Measurements from ENCODE around the gene TNFRSF17. TPM values are rescaled to one million over a fixed set of nuclear protein-coding genes. Genes with fewer than 3 reads are reported as not detected.

The TNFRSF17 gene
- total and polyA plus RNA-seq, 10 of the 15 experiments (the other 5 are each of a cell fraction or from before 2014, with no cell fraction given), result 106 to 461 (median 179) TPM

GRCh38 chr16:11956558-11956957, 8.5 kb upstream of the TNFRSF17 start:
- 100% methylated on average over 2 of the region's 2 CpGs for WGBS (ENCODE audit: insufficient coverage, insufficient replicate concordance, low lambda C conversion rate, missing lambda C conversion rate)

GRCh38 chr16:11957591-11958395, 7.2 kb upstream of the TNFRSF17 start:
- Histone ChIP-seq H3K9ac (ENCODE audit: control insufficient read depth, insufficient read depth, low read length) (no peak overlapping the region), H4K20me1 (ENCODE audit: control insufficient read depth, insufficient read depth) (no peaks in the 10 kb centered on the region), H3K9me3 (replicated peaks; ENCODE audit: control insufficient read depth, insufficient read depth, low read length) (no peaks in the 10 kb centered on the region), H2AFZ (ENCODE audit: control insufficient read depth, low read depth, low read length) (no peak overlapping the region), H3K4me3 (no peak overlapping the region), H3K36me3 (ENCODE audit: control insufficient read depth in 2 of 2, insufficient read depth in 2 of 2, low read length in 1 of 2) (no peaks in the 10 kb centered on the region), H3K27ac (ENCODE audit: control insufficient read depth, insufficient read depth) (no peak overlapping the region), H3K27me3 (replicated peaks in 1 of 2; ENCODE audit: control insufficient read depth in 2 of 2, insufficient read depth in 2 of 2, low read length in 1 of 2) (no peaks in the 10 kb centered on the region), H3K79me2 (ENCODE audit: control insufficient read depth, insufficient read depth, low read length) (no peaks in the 10 kb centered on the region), H3K4me2 (ENCODE audit: control insufficient read depth, insufficient read depth) (no peak overlapping the region), H3K4me1 (ENCODE audit: control insufficient read depth, insufficient read depth, low read length) (peaks cover 20% of the 10 kb centered on the region)
- WGBS (ENCODE audit: insufficient coverage, insufficient replicate concordance, low lambda C conversion rate, missing lambda C conversion rate), result 98% methylated on average over 10 of the region's 10 CpGs
- DNase-seq (ENCODE audit: low read depth, low spot score), result no peak
- ATAC-seq, result no peak
- SMC1A ChIA-PET (ENCODE audit: uncharacterized antibody, unreplicated experiment), result interaction anchor here (0.9 to 3.3 kb wide), 11 partner anchors 9 to 177 kb away, joined by 3 to 20 read pairs (median 5); partner anchors contain the start of gene SNX29
- intact Hi-C loops (cut with micrococcal nuclease; ENCODE audit: unreplicated experiment) (no loop called here), in situ Hi-C loops (cut with MboI) (no loop called here)
- CTCF ChIA-PET, result interaction anchor here (0.8 to 3.6 kb wide), 7 partner anchors 9 to 137 kb away, joined by 3 to 23 read pairs (median 4); no protein-coding TSS in a partner anchor
- BruUV-seq (replicated peaks), result no TSS peak
- FAIRE-seq, result no peak
- RAD21 ChIA-PET (ENCODE audit: unreplicated experiment), result interaction anchor here (0.6 to 3.3 kb wide), 11 partner anchors 9 to 110 kb away, joined by 3 to 29 read pairs (median 8); partner anchors contain the start of gene SNX29
- no peak for TF ChIP-seq ZZZ3 (IDR thresholded peaks at IDR 0.05; ENCODE audit: control insufficient read depth, insufficient read length, low read depth)
- TF ChIP-seq, protein P1, sequence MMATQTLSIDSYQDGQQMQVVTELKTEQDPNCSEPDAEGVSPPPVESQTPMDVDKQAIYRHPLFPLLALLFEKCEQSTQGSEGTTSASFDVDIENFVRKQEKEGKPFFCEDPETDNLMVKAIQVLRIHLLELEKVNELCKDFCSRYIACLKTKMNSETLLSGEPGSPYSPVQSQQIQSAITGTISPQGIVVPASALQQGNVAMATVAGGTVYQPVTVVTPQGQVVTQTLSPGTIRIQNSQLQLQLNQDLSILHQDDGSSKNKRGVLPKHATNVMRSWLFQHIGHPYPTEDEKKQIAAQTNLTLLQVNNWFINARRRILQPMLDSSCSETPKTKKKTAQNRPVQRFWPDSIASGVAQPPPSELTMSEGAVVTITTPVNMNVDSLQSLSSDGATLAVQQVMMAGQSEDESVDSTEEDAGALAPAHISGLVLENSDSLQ (IDR thresholded peaks at IDR 0.05), result no peak
- no peak for TF ChIP-seq EP300 (IDR thresholded peaks at IDR 0.05; ENCODE audit: borderline replicate concordance in 1 of 2, control insufficient read depth in 1 of 2, low read depth in 2 of 2, low read length in 2 of 2)
- no peak for TF ChIP-seq NFYB (IDR thresholded peaks at IDR 0.05; ENCODE audit: insufficient read depth, low read depth, low read length)
- POLR2A ChIA-PET, result interaction anchor here (0.5 to 3.9 kb wide), 6 partner anchors 8 to 110 kb away, joined by 3 to 32 read pairs (median 8); partner anchors contain the start of gene SNX29

More at GRCh38 chr16:11956558-11956957, 8.5 kb upstream of the TNFRSF17 start:
- ATAC-seq (no peak), DNase-seq (ENCODE audit: low read depth, low spot score) (no peak), FAIRE-seq (no peak)
- Histone ChIP-seq H3K4me1 (ENCODE audit: control insufficient read depth, insufficient read depth, low read length) (peaks cover 18% of the 10 kb centered on the region), H3K4me2 (ENCODE audit: control insufficient read depth, insufficient read depth) (no peak overlapping the region), H3K9ac (ENCODE audit: control insufficient read depth, insufficient read depth, low read length) (no peak overlapping the region), H4K20me1 (ENCODE audit: control insufficient read depth, insufficient read depth) (no peaks in the 10 kb centered on the region), H2AFZ (ENCODE audit: control insufficient read depth, low read depth, low read length) (no peak overlapping the region), H3K36me3 (ENCODE audit: control insufficient read depth in 2 of 2, insufficient read depth in 2 of 2, low read length in 1 of 2) (no peaks in the 10 kb centered on the region), H3K27ac (ENCODE audit: control insufficient read depth, insufficient read depth) (no peak overlapping the region), H3K79me2 (ENCODE audit: control insufficient read depth, insufficient read depth, low read length) (no peaks in the 10 kb centered on the region), H3K9me3 (replicated peaks; ENCODE audit: control insufficient read depth, insufficient read depth, low read length) (no peaks in the 10 kb centered on the region), H3K4me3 (no peak overlapping the region), H3K27me3 (replicated peaks in 1 of 2; ENCODE audit: control insufficient read depth in 2 of 2, insufficient read depth in 2 of 2, low read length in 1 of 2) (no peaks in the 10 kb centered on the region)
- SMC1A ChIA-PET (ENCODE audit: uncharacterized antibody, unreplicated experiment), result interaction anchor here (0.9 kb wide), 1 partner anchor 21 kb away, joined by 4 read pairs; no protein-coding TSS in a partner anchor
- intact Hi-C loops (cut with micrococcal nuclease; ENCODE audit: unreplicated experiment), result no loop called here
- CTCF ChIA-PET, result interaction anchor here (2.8 kb wide), 1 partner anchor 111 kb away, joined by 9 read pairs; no protein-coding TSS in a partner anchor
- POLR2A ChIA-PET, result no interaction called here
- RAD21 ChIA-PET (ENCODE audit: unreplicated experiment), result no interaction called here
- in situ Hi-C loops (cut with MboI), result no loop called here
- no TSS peak for BruUV-seq (replicated peaks)
- no peak for TF ChIP-seq WRNIP1 (IDR thresholded peaks at IDR 0.05; ENCODE audit: borderline replicate concordance, low read depth, low read length)
- TF ChIP-seq YY1 (IDR thresholded peaks at IDR 0.05; ENCODE audit: low read depth, low read length), result no peak
- no peak for TF ChIP-seq BRCA1 (IDR thresholded peaks at IDR 0.05; ENCODE audit: low read depth, low read length)
